Effector CD4-positive, alpha-beta T cell (primary cell): Measurements from ENCODE around the gene BACH1.

ENCODE experiments used
- DNase-seq: peaks from one replicate; pipeline ENCODE4 v3.0.0-alpha.2; 2020

BACH1 gene

DNA sequence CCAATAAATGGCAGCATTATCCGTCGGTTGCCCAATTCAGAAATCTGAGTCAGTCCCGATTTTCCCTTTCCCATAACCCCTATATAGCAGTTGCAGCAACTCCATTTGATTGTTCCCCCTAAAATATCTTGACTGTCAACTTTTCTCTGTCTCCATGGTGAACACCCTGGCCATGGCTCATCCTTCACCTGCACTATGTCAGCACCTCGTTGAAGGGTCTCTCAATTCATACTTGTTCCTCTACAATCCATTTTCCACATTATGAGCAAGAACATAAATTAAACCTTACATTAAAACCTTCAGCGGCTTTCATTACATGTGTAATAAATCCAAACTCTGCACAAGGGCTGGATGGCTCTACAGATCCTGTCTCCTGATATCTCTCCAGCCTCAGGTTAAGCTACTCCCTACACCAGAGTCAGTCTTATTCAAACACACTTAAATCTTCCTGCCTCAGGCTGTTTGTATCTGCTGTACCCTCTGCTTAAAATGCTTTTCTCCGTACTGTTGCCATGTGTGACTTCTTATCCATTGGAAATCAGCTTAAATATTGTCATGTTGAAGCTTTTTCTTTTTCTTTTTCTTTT is 87.3 kb downstream of the BACH1 start:
- DNase-seq = no peak

DNA sequence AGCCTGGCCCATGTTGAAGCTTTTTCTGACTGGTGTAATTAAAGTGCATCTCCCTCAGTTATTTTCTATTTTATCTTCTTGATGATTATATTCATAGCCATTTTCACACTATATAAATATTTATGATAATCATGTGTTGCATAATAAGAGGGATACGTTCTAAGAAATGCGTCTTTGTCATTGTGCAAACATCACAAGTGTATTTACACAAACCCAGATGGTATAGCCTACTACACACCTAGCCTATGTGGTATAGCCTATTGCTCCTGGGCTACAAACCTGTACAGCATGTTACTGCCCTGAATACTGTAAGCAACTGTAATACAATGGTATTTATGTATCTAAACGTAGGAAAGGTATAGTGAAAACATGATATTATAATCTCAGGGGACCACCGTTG is 88.1 kb downstream of the BACH1 start:
- no peak for DNase-seq

DNA sequence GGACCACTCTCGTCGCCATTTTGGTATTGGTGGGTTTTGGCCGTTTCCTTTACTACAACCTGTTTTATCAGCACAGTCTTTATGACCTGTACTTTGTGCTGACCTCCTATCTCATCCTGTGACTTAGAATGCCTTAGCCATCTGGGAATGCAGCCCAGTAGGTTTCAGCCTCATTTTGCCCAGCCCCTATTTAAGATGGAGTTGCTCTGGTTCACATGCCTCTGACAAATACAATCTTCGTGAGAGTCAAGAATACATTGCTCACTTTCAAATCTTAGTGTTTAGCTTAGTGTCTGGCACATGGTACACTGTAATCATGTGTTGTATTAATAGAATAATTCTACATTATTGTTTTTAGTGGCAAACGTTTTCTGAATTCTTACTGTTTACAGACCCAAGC is 88.9 kb downstream of the BACH1 start:
- DNase-seq = no peak

DNA sequence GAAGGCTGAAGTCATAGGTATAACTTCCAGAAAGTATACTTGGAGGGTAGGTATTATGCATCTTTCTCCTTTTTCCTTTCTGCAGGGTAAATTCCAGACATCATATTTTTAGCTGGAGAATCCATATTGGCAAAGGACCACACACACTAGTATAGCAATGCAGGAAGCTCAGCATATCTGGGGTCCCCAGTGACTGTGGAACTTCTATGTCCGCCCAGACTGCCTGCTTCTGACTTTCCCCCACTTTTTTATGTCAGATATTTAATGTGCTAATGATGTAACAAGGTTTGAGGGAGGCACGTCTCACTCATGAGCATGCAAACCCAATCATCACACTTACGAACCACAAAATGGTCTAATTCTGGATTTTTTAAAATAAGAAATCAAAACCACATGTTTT is 90.4 kb downstream of the BACH1 start:
- no peak for DNase-seq

DNA sequence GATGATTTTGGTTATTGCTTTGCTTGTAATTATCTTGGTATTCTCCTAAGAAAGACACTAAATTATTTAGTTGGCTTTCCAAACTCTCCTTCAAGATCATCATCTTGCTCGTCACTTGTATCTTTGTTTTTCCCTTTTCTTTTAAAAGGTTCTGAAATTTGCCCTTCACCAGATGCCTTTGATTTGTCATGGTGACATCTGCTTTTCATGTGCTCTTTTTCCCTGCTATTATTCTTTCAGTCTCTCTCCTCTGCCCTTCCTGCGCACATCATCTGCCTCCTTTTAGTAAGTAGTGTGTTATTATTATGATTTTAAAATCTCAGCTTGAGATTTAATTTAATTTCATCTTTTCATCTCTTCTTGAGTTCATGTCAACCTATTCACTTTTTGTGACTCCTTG is 92.1 kb downstream of the BACH1 start:
- DNase-seq = no peak

DNA sequence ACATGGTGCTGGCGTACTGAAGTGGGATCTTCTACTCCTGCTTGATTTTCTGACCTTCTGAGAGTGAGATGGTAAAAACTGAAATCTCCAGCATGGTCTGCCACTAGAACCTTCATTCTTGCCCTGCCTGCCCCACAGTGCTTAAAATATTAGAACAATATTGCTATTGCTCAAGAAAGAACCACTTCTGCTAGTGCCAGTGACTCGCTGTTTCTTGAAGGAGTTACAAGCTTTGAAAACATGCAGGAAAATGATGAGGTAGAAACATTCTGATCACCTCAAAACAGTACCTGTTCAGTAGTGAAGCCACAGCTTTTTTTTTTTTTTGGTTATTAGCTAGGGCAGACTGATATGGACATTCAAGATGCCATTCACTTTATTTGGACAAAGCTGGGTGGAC is 95.3 kb downstream of the BACH1 start:
- no peak for DNase-seq
